Tibial nerve (tissue), 4 donors: ENCODE data around the gene SLC4A9. TPM values are rescaled to one million over a fixed set of nuclear protein-coding genes. Genes with fewer than 3 reads are reported as not detected.

Experiments used
- DNase-seq, 2 donors: peaks; one replicate each; pipeline ENCODE4 v3.0.0-alpha.2; 2019; ENCODE audit warnings: low spot score in 2 of 2
- H3K27ac ChIP-seq, 4 donors: fragments of 200-600 bp; sonication (generic) in 3 of 4; one replicate each; pipeline ENCODE4 v1.5.1; 2017 to 2019; ENCODE audit warnings: mild to moderate bottlenecking in 1 of 4
- H3K27me3 ChIP-seq, 2 donors: fragments of 200-600 bp; sonication (generic) in 1 of 2; one replicate each; pipeline versions ENCODE4 v1.5.1 to v1.6.0; 2017 to 2019
- H3K36me3 ChIP-seq, 3 donors: fragments of 200-600 bp; sonication (generic); one replicate each; pipeline ENCODE4 v1.5.1; 2018 to 2019
- H3K4me1 ChIP-seq, 4 donors: fragments of 200-600 bp; sonication (generic) in 3 of 4; one replicate each; pipeline ENCODE4 v1.5.1; 2017 to 2019
- H3K4me3 ChIP-seq, 4 donors: fragments of 200-600 bp; sonication (generic) in 3 of 4; one replicate each; pipeline ENCODE4 v1.5.1; 2017 to 2019; ENCODE audit warnings: mild to moderate bottlenecking in 1 of 4, moderate library complexity in 1 of 4
- H3K9me3 ChIP-seq, 4 donors: fragments of 200-600 bp; sonication (generic) in 3 of 4; one replicate each; pipeline ENCODE4 v1.5.1; 2017 to 2019
- EP300 ChIP-seq, 2 donors: sonication (generic); formaldehyde crosslinking; IDR thresholded peaks; one replicate each; pipeline ENCODE4 v1.6.1; 2017; ENCODE audit warnings: antibody characterized with exemption in 2 of 2, mild to moderate bottlenecking in 1 of 2
- POLR2A ChIP-seq, 2 donors: fragments of 450-650 bp; IDR thresholded peaks; one replicate each; pipeline ENCODE4 v1.6.1; 2017; ENCODE audit warnings: antibody characterized with exemption in 2 of 2, mild to moderate bottlenecking in 2 of 2, moderate library complexity in 2 of 2
- WGBS, 2 donors: methylation state at CpG; one replicate each; pipeline ENCODE4 v1.1.5; 2018; 5-methylcytosine and 5-hydroxymethylcytosine counted together
- total RNA-seq, 4 donors: library from RNA; depleted of rRNA; stranded (reverse); fragments of >200 nt; gene quantifications; one replicate each; pipeline ENCODE4 v1.1.0, GENCODE V29; 2016
- TF ChIP-seq, protein P1 (sequence below), 5 experiments: fragments of 200-600 bp in 3 of 5; fragments of 450-650 bp in 2 of 5; sonication (generic) in 3 of 5; IDR thresholded peaks; one replicate each; pipeline ENCODE4 v1.5.1; 2016 to 2019; ENCODE audit warnings: antibody characterized with exemption in 5 of 5, mild to moderate bottlenecking in 3 of 5, moderate library complexity in 2 of 5

Gene SLC4A9
- total RNA-seq, 4 donors from 2014 or later, result not detected

GRCh38 chr5:140358738-140359310 lies 1.2 kb upstream of the SLC4A9 start:
- TF ChIP-seq, protein P1, sequence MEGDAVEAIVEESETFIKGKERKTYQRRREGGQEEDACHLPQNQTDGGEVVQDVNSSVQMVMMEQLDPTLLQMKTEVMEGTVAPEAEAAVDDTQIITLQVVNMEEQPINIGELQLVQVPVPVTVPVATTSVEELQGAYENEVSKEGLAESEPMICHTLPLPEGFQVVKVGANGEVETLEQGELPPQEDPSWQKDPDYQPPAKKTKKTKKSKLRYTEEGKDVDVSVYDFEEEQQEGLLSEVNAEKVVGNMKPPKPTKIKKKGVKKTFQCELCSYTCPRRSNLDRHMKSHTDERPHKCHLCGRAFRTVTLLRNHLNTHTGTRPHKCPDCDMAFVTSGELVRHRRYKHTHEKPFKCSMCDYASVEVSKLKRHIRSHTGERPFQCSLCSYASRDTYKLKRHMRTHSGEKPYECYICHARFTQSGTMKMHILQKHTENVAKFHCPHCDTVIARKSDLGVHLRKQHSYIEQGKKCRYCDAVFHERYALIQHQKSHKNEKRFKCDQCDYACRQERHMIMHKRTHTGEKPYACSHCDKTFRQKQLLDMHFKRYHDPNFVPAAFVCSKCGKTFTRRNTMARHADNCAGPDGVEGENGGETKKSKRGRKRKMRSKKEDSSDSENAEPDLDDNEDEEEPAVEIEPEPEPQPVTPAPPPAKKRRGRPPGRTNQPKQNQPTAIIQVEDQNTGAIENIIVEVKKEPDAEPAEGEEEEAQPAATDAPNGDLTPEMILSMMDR (IDR thresholded peaks at IDR 0.05), result peak in 1 of 5 experiments; percentile 26
- TF ChIP-seq POLR2A (IDR thresholded peaks at IDR 0.05), result no peak
- DNase-seq, result no peak
- 59 to 68% methylated on average over 4 of the region's 4 CpGs for WGBS, 2 donors
- Histone ChIP-seq H3K27me3 (no peaks in the 10 kb centered on the region), H3K4me3 (no peak overlapping the region), H3K27ac (no peak overlapping the region), H3K4me1 (peaks cover 0 to 19% (median 2%) of the 10 kb centered on the region in 4 donors), H3K9me3 (no peaks in the 10 kb centered on the region), H3K36me3 (no peaks in the 10 kb centered on the region)

- TF ChIP-seq EP300 (IDR thresholded peaks at IDR 0.05) (no peak), POLR2A (IDR thresholded peaks at IDR 0.05) (no peak)
- TF ChIP-seq, protein P1 (IDR thresholded peaks at IDR 0.05), result no peak
- Histone ChIP-seq H3K4me3 (no peak overlapping the region), H3K9me3 (no peaks in the 10 kb centered on the region), H3K27ac (no peak overlapping the region), H3K4me1 (peaks cover 0 to 19% (median 2%) of the 10 kb centered on the region in 4 donors), H3K27me3 (no peaks in the 10 kb centered on the region), H3K36me3 (no peaks in the 10 kb centered on the region)
- 72 to 84% methylated on average over 6 of the region's 7 CpGs for WGBS, 2 donors
- no peak for DNase-seq
Observed at GRCh38 chr5:140360681-140361479, 886 bp downstream of the SLC4A9 start.

- no peak for TF ChIP-seq EP300 (IDR thresholded peaks at IDR 0.05)
- no peak for TF ChIP-seq POLR2A (IDR thresholded peaks at IDR 0.05)
- TF ChIP-seq, protein P1 (IDR thresholded peaks at IDR 0.05), result no peak
- WGBS, 2 donors, result 95 to 100% methylated on average over 2 of the region's 2 CpGs
- no peak overlapping the region for H3K27ac ChIP-seq
- H3K36me3 ChIP-seq, result no peaks in the 10 kb centered on the region
- H3K9me3 ChIP-seq, result no peaks in the 10 kb centered on the region
- DNase-seq, result no peak
- no peaks in the 10 kb centered on the region for H3K27me3 ChIP-seq
- no peak overlapping the region for H3K4me3 ChIP-seq
- H3K4me1 ChIP-seq, result peaks cover 0 to 19% (median 2%) of the 10 kb centered on the region in 4 donors
Observed at GRCh38 chr5:140361901-140362300, 1.9 kb downstream of the SLC4A9 start.

DNA sequence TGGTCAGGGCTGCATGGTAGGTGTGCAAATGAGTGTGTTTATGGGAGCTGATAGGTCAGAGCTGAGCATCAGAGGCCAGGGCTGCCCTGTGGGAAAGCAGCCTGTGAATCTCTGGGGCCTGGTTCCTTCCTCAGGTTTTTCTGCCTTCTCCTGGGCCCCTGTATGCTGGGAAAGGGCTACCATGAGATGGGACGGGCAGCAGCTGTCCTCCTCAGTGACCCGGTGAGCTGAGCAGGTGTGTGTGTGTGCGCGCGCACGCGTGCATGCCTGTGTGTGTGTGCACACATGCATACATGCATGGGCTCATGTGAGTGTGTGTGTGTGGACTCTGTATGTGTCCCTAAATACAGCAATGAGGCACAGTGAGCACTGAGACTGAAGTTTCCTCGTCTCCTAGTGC lies 2.3 kb downstream of the SLC4A9 start:
- Histone ChIP-seq H3K36me3 (no peaks in the 10 kb centered on the region), H3K4me1 (peaks cover 0 to 17% (median 2%) of the 10 kb centered on the region in 4 donors), H3K27me3 (no peaks in the 10 kb centered on the region), H3K9me3 (no peaks in the 10 kb centered on the region), H3K4me3 (no peak overlapping the region), H3K27ac (no peak overlapping the region)
- DNase-seq, result no peak
- WGBS, 2 donors, result 78 to 91% methylated on average over 8 of the region's 8 CpGs
- TF ChIP-seq EP300 (IDR thresholded peaks at IDR 0.05) (no peak), POLR2A (IDR thresholded peaks at IDR 0.05) (no peak)
- TF ChIP-seq, protein P1 (IDR thresholded peaks at IDR 0.05), result no peak
